SK-N-SH treated with all-trans-retinoic acid at 6 μM for 48 hours (cell line): ENCODE data around the gene PPY.

Experiments used
- ARNTL ChIP-seq: fragments of 450-650 bp; formaldehyde crosslinking; IDR thresholded peaks from 2 replicates; pipeline ENCODE4 v1.5.0; 2020; ENCODE audit warnings: low read depth, mild to moderate bottlenecking, moderate library complexity, borderline replicate concordance
- CREB5 ChIP-seq: fragments of 250-450 bp; sonication (Bioruptor Pico); IDR thresholded peaks from 2 replicates; pipeline ENCODE4 v1.5.1; 2020; ENCODE audit warnings: low read depth, mild to moderate bottlenecking, moderate library complexity
- ESRRG ChIP-seq: fragments of 250-450 bp; sonication (Bioruptor Pico); IDR thresholded peaks from 2 replicates; pipeline ENCODE4 v1.6.1; 2021; ENCODE audit warnings: mild to moderate bottlenecking
- RARB ChIP-seq: fragments of 250-450 bp; sonication (Bioruptor Pico); IDR thresholded peaks from 2 replicates; pipeline ENCODE4 v1.8.0; 2021; ENCODE audit warnings: mild to moderate bottlenecking, moderate library complexity
- TOX ChIP-seq: fragments of 250-450 bp; sonication (Bioruptor Pico); IDR thresholded peaks from 2 replicates; pipeline ENCODE4 v1.8.0; 2021; ENCODE audit warnings: mild to moderate bottlenecking, moderate library complexity, borderline replicate concordance
- ZFP3 ChIP-seq: fragments of 250-450 bp; sonication (Bioruptor Pico); IDR thresholded peaks from 2 replicates; pipeline ENCODE4 v1.5.0; 2020; ENCODE audit warnings: mild to moderate bottlenecking, moderate library complexity
- ZFP30 ChIP-seq: fragments of 450-650 bp; formaldehyde crosslinking; IDR thresholded peaks from 2 replicates; pipeline ENCODE4 v1.5.0; 2022; ENCODE audit warnings: mild to moderate bottlenecking, moderate library complexity
- ZNF8 ChIP-seq: fragments of 450-650 bp; formaldehyde crosslinking; IDR thresholded peaks from 2 replicates; pipeline ENCODE4 v1.5.0; 2020; ENCODE audit warnings: mild to moderate bottlenecking, moderate library complexity
- TF ChIP-seq, protein P1 (sequence below): fragments of 250-450 bp; sonication (Bioruptor Pico); IDR thresholded peaks from 2 replicates; pipeline ENCODE4 v1.8.0; 2020; ENCODE audit warnings: mild to moderate bottlenecking, moderate library complexity, borderline replicate concordance

DNA sequence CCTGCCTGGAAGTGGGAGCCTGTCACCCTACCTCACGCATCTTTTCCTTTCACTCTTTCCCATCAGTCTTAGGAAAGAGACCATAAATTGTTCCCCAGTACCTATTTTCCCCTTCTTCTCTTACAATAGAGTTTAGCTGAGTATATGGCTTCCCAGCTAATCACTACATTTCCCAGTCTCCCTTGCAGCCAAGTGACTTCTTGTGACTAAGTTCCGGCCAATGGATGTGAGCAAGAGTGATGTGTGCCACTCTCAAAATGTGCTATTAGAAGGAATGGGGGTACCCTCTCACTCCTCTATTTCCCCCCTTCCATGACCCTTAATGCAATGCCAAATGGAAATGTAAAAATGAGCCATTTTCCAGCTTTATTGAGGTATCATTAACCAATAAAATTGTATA, 19.7 kb upstream of the PPY start:
- TF ChIP-seq ESRRG (CRISPR knock-in tag) = no peak
- TF ChIP-seq ZNF8 = no peak
- TF ChIP-seq ZFP3 (CRISPR knock-in tag) = no peak
- TF ChIP-seq, protein P1, sequence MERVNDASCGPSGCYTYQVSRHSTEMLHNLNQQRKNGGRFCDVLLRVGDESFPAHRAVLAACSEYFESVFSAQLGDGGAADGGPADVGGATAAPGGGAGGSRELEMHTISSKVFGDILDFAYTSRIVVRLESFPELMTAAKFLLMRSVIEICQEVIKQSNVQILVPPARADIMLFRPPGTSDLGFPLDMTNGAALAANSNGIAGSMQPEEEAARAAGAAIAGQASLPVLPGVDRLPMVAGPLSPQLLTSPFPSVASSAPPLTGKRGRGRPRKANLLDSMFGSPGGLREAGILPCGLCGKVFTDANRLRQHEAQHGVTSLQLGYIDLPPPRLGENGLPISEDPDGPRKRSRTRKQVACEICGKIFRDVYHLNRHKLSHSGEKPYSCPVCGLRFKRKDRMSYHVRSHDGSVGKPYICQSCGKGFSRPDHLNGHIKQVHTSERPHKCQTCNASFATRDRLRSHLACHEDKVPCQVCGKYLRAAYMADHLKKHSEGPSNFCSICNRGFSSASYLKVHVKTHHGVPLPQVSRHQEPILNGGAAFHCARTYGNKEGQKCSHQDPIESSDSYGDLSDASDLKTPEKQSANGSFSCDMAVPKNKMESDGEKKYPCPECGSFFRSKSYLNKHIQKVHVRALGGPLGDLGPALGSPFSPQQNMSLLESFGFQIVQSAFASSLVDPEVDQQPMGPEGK (CRISPR knock-in tag) = no peak
- TF ChIP-seq RARB (CRISPR knock-in tag) = no peak
- TF ChIP-seq CREB5 (CRISPR knock-in tag) = no peak
- TF ChIP-seq TOX (CRISPR knock-in tag) = no peak
- TF ChIP-seq ARNTL (CRISPR knock-in tag) = no peak
- TF ChIP-seq ZFP30 = no peak
